Measurements from ENCODE around the gene MATCAP1.

Gene MATCAP1

DNA sequence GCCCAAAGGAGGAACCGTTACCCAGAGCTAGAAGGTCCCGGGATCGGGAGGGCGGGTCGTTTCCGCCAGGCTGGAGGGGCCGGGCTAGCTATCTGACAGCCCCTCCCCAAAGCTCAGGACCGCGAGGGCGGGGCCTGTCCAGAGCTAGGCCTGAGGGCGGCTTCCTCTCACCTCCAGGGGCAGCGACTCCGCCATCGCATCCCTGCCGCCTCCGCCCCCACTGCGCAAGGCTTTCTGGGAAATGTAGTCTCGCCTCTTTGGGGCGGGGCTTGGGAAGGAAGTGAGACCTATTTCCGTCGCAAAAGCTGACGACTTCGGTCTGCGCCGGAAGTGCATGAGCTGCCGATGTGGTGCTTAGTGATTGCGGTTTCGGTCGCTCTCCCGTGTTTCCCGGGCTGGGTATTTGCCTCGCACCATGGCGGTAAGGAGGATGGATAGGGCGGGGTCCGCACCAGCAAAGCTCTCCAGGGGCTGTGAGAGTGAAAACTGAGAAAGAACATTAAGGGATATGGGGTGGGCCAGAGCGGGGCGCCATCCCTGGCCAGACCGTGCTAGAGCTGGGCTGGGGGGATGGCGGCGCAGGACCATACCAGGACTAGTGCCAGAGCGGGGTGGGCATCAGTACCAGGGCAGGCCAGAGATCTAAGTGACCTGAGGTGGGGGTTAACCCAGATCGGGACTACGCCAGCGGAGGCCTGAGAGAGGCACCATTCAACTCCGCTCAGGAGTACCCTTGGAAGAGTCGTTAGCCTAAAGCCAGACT lies 43.2 kb upstream of the MATCAP1 start, which contains the start of gene TMEM208:
Gene TMEM208, plus strand, starts transcription at position 327 of the 763 bp plus-strand sequence. Its CDS starts 89 bp downstream, at position 416.
- no peak for TF ChIP-seq CTCF (IDR thresholded peaks at IDR 0.05)

DNA sequence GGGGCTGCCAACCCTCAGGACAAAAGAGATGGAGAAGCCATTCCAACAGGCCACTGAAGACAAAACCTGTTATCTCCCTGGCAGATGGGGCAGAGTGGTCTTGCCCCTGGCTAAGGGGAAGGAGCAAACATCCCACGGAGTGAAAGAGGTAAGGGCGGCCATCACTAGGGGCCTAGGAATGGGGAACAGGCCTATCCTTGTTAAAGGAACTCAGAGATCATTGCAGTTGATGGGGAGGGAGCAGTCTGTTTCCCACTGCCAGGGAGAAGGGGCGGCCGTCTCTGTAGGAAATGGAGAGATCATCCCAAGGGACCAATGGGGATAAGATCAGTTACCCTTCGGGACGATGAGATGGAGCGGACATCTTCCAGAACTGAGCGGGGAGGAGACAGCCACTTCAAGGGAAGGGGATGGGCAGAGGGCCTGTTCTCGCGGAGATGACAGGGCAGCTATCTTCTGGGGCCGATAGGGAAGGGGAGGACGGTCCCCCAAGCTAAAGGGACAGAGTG lies 42.6 kb upstream of the MATCAP1 start:
- TF ChIP-seq CTCF (IDR thresholded peaks at IDR 0.05) = no peak

DNA sequence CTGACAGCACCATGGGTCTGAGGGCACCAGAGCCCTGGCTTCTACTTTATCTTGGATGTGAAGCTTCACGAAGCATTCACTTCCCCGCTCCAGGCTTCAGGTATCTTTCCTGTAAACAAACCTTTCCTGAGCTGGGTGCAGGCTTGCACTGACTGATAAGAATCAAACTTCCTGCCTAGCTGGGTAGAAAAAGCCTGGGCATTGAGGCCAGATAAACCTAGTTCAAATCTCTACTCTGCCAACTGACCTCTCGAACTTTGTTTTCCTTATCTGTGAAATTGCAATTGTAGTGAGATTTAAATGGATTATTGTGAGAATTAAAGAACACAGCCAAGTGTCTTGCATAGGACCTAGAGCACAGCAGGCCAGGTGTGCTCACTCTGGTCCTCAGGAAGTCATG lies 40.2 kb upstream of the MATCAP1 start:
- TF ChIP-seq CTCF (IDR thresholded peaks at IDR 0.05) = no peak

GRCh38 chr16:67216612-67217490 lies 33.1 kb upstream of the MATCAP1 start:
- no peak for TF ChIP-seq CTCF (IDR thresholded peaks at IDR 0.05)

- TF ChIP-seq CTCF (IDR thresholded peaks at IDR 0.05) = no peak
These were observed 31.9 kb upstream of the MATCAP1 start for GRCh38 chr16:67215706-67216105.

DNA sequence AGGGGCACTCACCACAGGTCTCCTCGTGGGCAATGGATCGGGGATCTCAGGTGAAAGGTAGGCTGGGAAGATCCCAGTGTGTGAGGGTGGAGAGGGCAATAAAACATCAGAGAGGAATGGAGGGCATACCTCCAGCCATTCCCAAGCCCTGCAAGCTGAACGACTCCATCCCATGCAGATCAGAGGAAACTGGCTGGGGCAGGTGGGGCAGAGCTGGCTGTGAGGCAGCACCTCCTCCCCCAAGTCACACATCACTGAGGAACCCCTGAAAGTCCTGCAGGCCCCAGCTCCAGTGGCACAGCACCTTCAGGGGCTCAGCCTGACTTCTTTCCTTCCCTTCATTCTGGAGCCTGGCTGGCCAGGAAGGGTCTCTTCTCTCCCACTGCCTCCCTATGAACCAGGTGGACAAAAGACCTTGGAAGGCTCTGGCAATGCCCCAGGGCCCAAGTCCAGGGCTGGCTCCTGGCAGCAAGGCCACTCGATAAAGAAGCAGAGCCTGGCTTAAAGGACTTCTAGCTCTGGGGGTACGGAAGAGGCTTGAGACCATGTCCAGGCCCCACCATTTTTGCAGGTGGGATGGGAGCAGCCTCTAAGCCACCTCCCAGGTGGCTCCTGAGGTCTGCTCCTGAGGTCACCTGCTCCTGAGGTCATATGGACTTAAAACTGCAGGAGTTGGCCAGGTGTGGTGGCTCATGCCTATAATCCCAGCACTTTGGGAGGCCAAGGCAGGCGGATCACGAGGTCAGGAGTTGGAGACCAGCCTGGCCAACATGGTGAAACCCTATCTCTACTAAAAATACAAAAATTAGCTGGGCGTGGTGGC lies 29.6 kb upstream of the MATCAP1 start:
- no peak for TF ChIP-seq CTCF (IDR thresholded peaks at IDR 0.05)

DNA sequence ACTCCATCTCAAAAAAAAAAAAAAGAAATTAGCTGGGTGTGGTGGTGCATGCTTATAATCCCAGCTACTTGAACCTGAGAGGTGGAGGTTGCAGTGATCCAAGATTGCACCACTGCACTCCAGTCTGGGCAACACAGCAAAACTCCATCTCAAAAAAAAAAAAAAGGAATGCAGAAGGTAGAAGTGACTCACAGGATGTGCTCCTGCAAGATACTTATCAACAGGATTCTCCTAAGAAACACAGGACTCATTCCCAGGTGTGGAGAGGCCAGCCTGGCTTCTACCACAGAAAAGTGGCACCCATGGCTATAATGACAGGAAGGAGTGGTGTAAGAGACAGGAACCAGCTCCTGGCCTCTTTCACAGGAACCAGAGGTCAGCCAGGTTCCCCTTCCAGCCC lies 29.0 kb upstream of the MATCAP1 start:
- no peak for TF ChIP-seq CTCF (IDR thresholded peaks at IDR 0.05)

All from LNCAP (cell line).